Smooth muscle cell (in vitro differentiated cells): ENCODE measurements around the gene EIF6. TPM values are rescaled to one million over a fixed set of nuclear protein-coding genes. Genes with fewer than 3 reads are reported as not detected.

Experiments used
- DNase-seq: peaks from one replicate; lab custom pipeline; 2025; ENCODE audit not compliant: unreplicated experiment; lab: John Stamatoyannopoulos, UW
- H2AFZ ChIP-seq: fragments of 200-600 bp; sonication (generic); 2 replicates; pipeline ENCODE4 v1.6.0; 2016; ENCODE audit warnings: antibody characterized with exemption, low read depth, mild to moderate bottlenecking
- H3F3A ChIP-seq: fragments of 200-600 bp; sonication (generic); 2 replicates; pipeline ENCODE4 v1.6.0; 2017; ENCODE audit warnings: antibody characterized with exemption, low read depth
- H3K27ac ChIP-seq: fragments of 200-600 bp; sonication (generic); 2 replicates; pipeline ENCODE4 v1.5.1; 2016; ENCODE audit warnings: low read depth, mild to moderate bottlenecking
- H3K27me3 ChIP-seq: fragments of 200-600 bp; sonication (generic); 2 replicates; pipeline ENCODE4 v1.6.1; 2016; ENCODE audit warnings: low read depth, mild to moderate bottlenecking
- H3K36me3 ChIP-seq: fragments of 200-600 bp; sonication (generic); 2 replicates; pipeline ENCODE4 v1.5.1; 2016; ENCODE audit warnings: low read depth
- H3K4me1 ChIP-seq: fragments of 200-600 bp; sonication (generic); 2 replicates; pipeline ENCODE4 v1.5.1; 2016; ENCODE audit warnings: low read depth
- H3K4me2 ChIP-seq: fragments of 200-600 bp; sonication (generic); 2 replicates; pipeline ENCODE4 v1.6.0; 2016; ENCODE audit warnings: mild to moderate bottlenecking
- H3K4me3 ChIP-seq: fragments of 200-600 bp; sonication (generic); 2 replicates; pipeline ENCODE4 v1.5.1; 2016; ENCODE audit warnings: mild to moderate bottlenecking
- H3K79me2 ChIP-seq: fragments of 200-600 bp; sonication (generic); 2 replicates; pipeline ENCODE4 v1.6.0; 2016; ENCODE audit warnings: low read depth, mild to moderate bottlenecking
- H3K9ac ChIP-seq: fragments of 200-600 bp; sonication (generic); 2 replicates; pipeline ENCODE4 v1.6.0; 2016; ENCODE audit warnings: low read depth
- H3K9me3 ChIP-seq: fragments of 200-600 bp; sonication (generic); replicated peaks from 2 replicates; pipeline ENCODE4 v1.5.1; 2016; ENCODE audit warnings: low read depth
- H4K20me1 ChIP-seq: fragments of 200-600 bp; sonication (generic); 2 replicates; pipeline ENCODE4 v1.6.0; 2016; ENCODE audit warnings: low read depth
- WGBS: methylation state at CpG from one replicate; pipeline ENCODE4 v1.1.7; 2016; ENCODE audit warnings: low lambda C conversion rate; 5-methylcytosine and 5-hydroxymethylcytosine counted together
- polyA plus RNA-seq: library from polyadenylated mRNA; unstranded; fragments of >200 nt; fragmentation: Nextera tagmentation; extraction: Ambion mirVana; gene quantifications from 2 replicates; pipeline ENCODE4 v1.2.1, GENCODE V29; 2016
- total RNA-seq: library from RNA; depleted of rRNA; stranded (reverse); fragments of >200 nt; gene quantifications from 2 replicates; pipeline ENCODE4 v1.2.3, GENCODE V29; 2014
- TF ChIP-seq, protein P1 (sequence below): fragments of 200-600 bp; sonication (generic); IDR thresholded peaks from 2 replicates; pipeline ENCODE4 v1.5.1; 2017; ENCODE audit warnings: borderline replicate concordance, mild to moderate bottlenecking, antibody characterized with exemption; ENCODE audit not compliant: insufficient read depth, poor library complexity, severe bottlenecking

The EIF6 gene
- total and polyA plus RNA-seq, 2 experiments from 2014 or later = 110 to 179 TPM

DNA sequence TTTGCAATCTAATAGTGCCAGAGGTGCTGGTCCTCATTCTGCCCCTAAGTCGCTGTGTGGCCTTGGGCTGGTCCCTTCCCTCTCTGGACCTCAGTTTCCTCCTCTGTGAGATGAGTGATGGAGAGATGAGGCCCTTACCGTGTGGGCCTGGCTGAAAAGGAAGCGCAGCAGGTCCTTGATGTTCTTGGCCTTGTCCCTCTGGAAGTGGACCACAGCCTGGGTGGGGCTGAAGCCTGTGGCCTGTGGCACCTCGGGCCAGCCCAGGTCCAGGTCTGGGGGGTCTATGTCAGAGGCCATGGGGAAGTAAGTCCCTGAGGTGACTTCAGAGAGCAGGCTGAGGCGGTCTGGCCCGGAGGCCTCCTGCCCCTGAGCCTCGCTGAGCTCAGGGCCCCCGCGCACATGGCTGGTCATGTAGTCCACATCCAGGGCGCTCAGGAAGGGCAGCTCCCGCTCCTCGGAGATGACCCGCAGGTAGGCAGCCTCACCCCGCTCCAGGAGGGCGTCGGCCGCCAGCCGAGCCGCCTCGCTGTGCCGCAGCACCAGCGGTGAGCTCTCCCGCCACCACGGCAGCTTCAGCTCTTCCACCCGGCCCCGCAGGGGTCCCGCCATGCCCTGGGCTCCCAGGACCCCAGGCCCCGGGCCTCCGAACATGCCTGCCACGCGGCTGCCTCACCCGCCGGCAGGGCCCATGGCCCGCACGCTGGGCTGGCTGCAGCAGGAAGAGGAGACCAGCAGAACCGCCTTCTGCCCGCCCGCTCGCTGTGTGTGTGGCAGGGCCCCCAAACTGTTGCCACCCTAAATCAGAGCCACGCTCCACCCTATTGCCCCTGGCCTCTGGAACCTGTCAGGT is 7.3 kb upstream of the EIF6 start, which contains the start of gene FAM83C:
Gene FAM83C (minus strand): TSS at position 772 of the 850 bp plus-strand sequence. CDS start 121 bp downstream, at position 651.
- DNase-seq = no peak
- no peaks in the 10 kb centered on the region for H4K20me1 ChIP-seq
- no peak within 1 kb of the TSS for H2AFZ ChIP-seq
- no peaks in the 10 kb centered on the region for H3K9me3 ChIP-seq
- no peak within 1 kb of the TSS for H3K27ac ChIP-seq
- 92% methylated on average over 39 of the region's 40 CpGs for WGBS
- no peaks in the 10 kb centered on the region for H3K4me1 ChIP-seq
- H3K9ac ChIP-seq = no peak within 1 kb of the TSS
- TF ChIP-seq, protein P1, sequence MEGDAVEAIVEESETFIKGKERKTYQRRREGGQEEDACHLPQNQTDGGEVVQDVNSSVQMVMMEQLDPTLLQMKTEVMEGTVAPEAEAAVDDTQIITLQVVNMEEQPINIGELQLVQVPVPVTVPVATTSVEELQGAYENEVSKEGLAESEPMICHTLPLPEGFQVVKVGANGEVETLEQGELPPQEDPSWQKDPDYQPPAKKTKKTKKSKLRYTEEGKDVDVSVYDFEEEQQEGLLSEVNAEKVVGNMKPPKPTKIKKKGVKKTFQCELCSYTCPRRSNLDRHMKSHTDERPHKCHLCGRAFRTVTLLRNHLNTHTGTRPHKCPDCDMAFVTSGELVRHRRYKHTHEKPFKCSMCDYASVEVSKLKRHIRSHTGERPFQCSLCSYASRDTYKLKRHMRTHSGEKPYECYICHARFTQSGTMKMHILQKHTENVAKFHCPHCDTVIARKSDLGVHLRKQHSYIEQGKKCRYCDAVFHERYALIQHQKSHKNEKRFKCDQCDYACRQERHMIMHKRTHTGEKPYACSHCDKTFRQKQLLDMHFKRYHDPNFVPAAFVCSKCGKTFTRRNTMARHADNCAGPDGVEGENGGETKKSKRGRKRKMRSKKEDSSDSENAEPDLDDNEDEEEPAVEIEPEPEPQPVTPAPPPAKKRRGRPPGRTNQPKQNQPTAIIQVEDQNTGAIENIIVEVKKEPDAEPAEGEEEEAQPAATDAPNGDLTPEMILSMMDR = no peak
- no peaks in the 10 kb centered on the region for H3K79me2 ChIP-seq
- H3F3A ChIP-seq = no peaks in the 10 kb centered on the region
- H3K36me3 ChIP-seq = no peaks in the 10 kb centered on the region
- no peak within 1 kb of the TSS for H3K4me3 ChIP-seq
- H3K4me2 ChIP-seq = no peak within 1 kb of the TSS
- H3K27me3 ChIP-seq = no peaks in the 10 kb centered on the region

DNA sequence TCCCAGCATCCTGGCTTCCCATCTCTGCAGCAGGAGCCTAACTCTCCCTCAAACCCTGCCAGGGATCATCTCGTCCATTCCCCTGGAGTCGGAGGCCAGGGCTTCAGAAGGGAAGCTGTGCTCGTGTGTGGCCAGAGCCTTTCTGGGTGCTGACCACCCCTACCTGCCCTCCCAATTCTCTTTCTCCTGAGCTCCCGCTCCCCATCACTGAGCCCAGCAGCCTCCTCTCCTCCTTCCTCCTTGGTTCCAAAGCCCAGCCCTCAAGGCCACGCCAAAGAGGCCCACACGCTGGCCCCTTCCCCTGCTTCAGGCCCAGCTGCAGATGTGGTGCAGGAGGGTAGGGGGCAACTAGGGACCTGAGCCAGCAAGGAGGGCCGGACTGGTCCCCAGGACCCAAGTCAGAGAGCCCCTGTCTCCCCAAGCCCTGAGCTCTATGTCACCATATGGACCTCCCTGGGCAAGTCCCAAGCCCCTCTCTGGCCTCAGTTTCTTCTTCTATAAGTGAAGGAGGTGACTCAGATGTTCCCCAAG is 6.4 kb upstream of the EIF6 start:
- WGBS = 85% methylated on average over 7 of the region's 7 CpGs

DNA sequence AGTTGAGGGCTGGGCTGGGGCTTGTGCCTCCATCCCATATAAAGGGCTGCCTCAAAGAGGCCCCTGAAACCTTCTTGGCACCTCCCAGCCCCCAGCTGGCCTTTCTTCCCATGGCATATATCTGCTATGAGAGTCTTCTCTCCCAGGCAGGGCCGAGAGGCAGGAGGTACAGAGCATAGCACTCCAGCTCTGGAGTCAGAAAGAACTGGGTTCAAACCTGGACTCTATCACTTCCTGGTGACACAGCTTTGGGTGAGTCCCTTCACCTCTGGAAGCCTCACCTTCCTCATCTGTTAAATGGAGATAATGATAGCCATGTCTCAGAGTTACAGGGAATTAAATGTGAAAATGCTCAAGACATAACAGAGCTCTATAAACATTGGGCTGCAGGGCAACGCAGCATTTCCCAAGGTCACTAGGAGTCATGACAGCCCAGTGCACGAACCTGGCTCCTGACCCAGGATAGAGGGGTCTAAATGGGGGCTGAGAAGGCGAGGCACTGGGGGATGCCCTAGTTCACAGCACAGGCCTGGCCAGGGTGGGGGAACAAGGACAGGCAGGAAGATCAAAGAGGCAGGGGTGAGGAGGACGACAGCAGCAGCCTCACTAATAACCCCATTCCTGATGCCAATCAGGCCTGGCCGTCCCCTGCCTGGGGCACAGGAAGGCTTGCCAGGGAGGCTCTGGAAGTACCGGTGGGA is 5.8 kb upstream of the EIF6 start:
- 81% methylated on average over 7 of the region's 7 CpGs for WGBS
- Histone ChIP-seq H4K20me1 (no peaks in the 10 kb centered on the region), H3K9me3 (no peaks in the 10 kb centered on the region), H3K27ac (no peak overlapping the region), H3K9ac (no peak overlapping the region), H3K4me3 (no peak overlapping the region), H2AFZ (no peak overlapping the region), H3K27me3 (no peaks in the 10 kb centered on the region), H3K4me1 (no peaks in the 10 kb centered on the region), H3K79me2 (no peaks in the 10 kb centered on the region), H3F3A (no peaks in the 10 kb centered on the region), H3K36me3 (no peaks in the 10 kb centered on the region), H3K4me2 (no peak overlapping the region)
- TF ChIP-seq, protein P1 = no peak
- DNase-seq = no peak

More for the DNA sequence above, 6.4 kb upstream of the EIF6 start:
- Histone ChIP-seq H3K4me3 (no peak overlapping the region), H3K4me2 (no peak overlapping the region), H3K79me2 (no peaks in the 10 kb centered on the region), H2AFZ (no peak overlapping the region), H3K27ac (no peak overlapping the region), H3K27me3 (no peaks in the 10 kb centered on the region), H3F3A (no peaks in the 10 kb centered on the region), H4K20me1 (no peaks in the 10 kb centered on the region), H3K9me3 (no peaks in the 10 kb centered on the region), H3K4me1 (no peaks in the 10 kb centered on the region), H3K36me3 (no peaks in the 10 kb centered on the region), H3K9ac (no peak overlapping the region)
- TF ChIP-seq, protein P1 = no peak
- DNase-seq = no peak
